NB4 (cell line): ENCODE results near the gene ZNF559.
"Not testable (repeated sequence)": the region's sequence is repeated elsewhere in the genome, so short reads cannot be mapped to it uniquely, and the experiment has no call there.

Experiments
- DNase-seq: peaks from one replicate; pipeline ENCODE4 v3.0.0; 2010; ENCODE audit warnings: low read depth
- H3K4me3 ChIP-seq: one replicate; pipeline ENCODE4 v1.5.1; 2011; ENCODE audit warnings: mild to moderate bottlenecking, low read depth, low read length, moderate library complexity
- MYC ChIP-seq: IDR thresholded peaks from 2 replicates; pipeline ENCODE4 v1.6.1; 2011; ENCODE audit warnings: low read depth, low read length
- POLR2A ChIP-seq: IDR thresholded peaks from 2 replicates; pipeline ENCODE4 v1.6.1; 2011; ENCODE audit warnings: mild to moderate bottlenecking; ENCODE audit not compliant: insufficient read length; ENCODE audit errors: extremely low read depth
- TF ChIP-seq, protein P1 (sequence below): IDR thresholded peaks from one replicate; pipeline ENCODE4 v1.5.1; 2012; ENCODE audit warnings: low read depth, low read length
- TF ChIP-seq, protein P2 (sequence below): IDR thresholded peaks from 2 replicates; pipeline ENCODE4 v1.6.1; 2011; ENCODE audit warnings: low read depth, low read length

The ZNF559 gene

DNA sequence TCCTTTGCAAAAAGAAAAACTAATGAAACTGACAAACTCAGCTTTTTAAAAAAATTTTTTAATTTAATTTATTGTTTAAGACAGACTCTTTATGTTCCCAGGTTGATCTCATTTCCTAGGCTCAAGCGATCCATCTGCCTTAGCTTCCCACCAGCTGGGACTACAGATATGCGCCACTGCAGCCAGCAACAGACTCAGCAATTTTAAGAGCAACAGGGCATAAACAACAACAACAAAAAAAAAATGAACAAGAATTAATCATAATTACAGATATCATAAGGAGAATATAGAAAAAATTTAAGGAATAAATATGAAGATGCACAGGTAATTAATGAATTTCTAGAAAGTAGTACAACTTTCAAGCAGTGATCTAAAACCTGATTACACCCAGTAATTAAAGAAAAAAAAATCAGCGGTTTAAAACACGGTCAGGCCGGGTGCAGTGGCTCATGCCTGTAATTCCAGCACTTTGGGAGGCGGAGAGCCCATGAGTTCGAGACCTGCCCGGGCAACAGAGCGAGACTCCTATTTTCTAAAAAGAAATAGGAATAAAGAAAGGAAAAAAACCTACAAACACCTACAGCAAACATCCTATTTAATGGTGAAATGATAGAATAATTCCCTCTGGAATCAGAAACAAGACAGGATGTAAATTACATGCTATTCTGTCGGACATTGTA is 15.7 kb upstream of the ZNF559 start:
- TF ChIP-seq, protein P1, sequence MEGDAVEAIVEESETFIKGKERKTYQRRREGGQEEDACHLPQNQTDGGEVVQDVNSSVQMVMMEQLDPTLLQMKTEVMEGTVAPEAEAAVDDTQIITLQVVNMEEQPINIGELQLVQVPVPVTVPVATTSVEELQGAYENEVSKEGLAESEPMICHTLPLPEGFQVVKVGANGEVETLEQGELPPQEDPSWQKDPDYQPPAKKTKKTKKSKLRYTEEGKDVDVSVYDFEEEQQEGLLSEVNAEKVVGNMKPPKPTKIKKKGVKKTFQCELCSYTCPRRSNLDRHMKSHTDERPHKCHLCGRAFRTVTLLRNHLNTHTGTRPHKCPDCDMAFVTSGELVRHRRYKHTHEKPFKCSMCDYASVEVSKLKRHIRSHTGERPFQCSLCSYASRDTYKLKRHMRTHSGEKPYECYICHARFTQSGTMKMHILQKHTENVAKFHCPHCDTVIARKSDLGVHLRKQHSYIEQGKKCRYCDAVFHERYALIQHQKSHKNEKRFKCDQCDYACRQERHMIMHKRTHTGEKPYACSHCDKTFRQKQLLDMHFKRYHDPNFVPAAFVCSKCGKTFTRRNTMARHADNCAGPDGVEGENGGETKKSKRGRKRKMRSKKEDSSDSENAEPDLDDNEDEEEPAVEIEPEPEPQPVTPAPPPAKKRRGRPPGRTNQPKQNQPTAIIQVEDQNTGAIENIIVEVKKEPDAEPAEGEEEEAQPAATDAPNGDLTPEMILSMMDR, result no peak
- TF ChIP-seq MYC, result no peak
- TF ChIP-seq, protein P2, sequence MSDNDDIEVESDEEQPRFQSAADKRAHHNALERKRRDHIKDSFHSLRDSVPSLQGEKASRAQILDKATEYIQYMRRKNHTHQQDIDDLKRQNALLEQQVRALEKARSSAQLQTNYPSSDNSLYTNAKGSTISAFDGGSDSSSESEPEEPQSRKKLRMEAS, result no peak
- no peak for TF ChIP-seq POLR2A
- DNase-seq, result no peak

DNA sequence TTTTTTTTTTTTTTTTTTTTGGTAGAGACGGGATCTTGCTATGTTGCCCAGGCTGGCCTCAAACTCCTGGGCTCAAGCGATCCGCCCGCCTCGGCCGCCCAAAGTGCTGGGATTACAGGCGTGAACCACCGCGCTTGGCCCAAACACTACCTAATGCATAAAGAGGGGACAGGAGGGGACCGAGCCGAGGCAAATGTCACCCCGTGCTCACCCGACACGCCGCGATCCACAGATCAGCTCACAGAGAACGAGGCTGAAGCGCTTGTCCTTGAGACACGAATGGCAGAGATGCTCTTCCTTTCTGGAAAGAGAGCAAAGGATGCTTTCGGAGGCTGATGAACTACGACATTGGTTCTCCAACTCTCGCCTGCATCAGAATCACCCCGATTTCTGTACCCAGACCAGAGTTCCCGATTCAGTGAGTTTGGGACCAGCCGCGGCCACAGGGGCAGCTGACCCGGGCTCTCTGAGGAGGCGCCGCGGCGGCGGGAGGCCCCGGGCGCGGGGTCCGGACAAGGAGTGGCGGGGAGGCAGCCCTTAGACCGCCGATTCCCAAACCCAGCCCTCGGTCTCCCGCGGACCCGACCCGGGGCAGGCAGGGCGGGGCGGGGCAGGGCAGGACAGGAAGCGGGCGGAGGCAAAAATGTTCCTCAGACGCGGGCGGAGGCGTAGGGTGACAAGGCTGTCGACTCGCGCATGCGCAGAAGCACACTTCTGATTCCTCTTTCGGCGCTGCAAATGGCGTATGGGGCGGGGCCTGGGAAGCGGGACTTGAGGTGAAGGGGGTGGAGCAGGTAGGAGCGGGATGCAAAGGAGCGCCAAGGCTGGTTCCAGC is 14.6 kb upstream of the ZNF559 start, which contains the start of gene ZNF699:
Gene ZNF699, minus strand, starts transcription at position 700 of the 835 bp plus-strand sequence. CDS start 4,719 bp downstream, outside the sequence.
- peak within 1 kb of the TSS; percentile 95 for H3K4me3 ChIP-seq
- peak; percentile 100 for DNase-seq
- TF ChIP-seq, protein P1, result no peak
- TF ChIP-seq POLR2A, result peak; percentile 78

More for the DNA sequence above, 15.7 kb upstream of the ZNF559 start:
- peak overlapping the region; percentile 95 for H3K4me3 ChIP-seq

DNA sequence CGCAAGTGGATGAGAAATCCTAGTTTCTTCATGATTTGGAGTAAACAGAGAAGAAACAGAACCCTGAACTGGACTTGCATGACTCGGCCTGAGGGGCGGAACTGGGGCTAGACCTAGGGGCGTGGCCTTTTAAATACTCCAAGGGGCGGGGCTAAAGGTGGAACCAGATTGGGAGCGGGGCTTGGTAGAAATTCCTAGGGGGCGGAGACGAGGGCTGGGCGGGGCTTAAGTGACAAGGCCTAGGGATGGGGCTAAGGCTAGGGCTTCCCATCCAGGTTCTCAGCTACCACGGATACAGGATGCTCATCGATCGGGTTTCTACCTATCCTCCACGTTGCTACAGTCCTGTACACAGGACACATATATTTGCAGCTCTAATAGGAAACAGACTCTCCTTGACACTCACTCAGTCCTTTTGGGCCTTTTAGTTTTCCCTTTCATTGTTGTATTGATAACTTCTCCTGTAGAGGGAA is 14.0 kb upstream of the ZNF559 start:
- TF ChIP-seq, protein P2, result peak; percentile 59; the same call in 1 of the 2 replicates
- TF ChIP-seq, protein P1, result no peak
- TF ChIP-seq MYC, result peak; percentile 45; the same call in 1 of the 2 replicates
- TF ChIP-seq POLR2A, result no peak
- peak overlapping the region; percentile 95 for H3K4me3 ChIP-seq
- peak; percentile 96 for DNase-seq

DNA sequence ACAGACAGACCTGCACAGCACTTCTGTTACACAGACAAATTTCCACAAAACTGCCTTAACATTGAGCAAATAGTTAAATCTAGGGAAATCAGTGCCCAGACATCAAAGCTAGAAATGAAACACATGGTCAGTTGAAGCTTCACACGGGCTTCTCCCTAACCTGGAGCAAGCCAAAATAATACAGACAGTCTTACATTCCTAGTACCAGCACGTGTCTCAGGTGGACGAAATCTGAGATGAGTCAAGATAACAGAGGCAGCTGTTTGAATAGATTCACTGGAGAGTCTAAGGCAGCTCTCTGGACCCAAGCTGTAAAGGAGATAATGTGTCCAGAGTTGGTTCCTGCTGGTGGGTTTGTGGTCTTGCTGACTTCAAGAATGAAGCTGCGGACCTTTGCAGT is 10.2 kb upstream of the ZNF559 start:
- H3K4me3 ChIP-seq, result no peak overlapping the region
- no peak for DNase-seq
- TF ChIP-seq, protein P1, result no peak
- TF ChIP-seq POLR2A (no peak), MYC (no peak)
- TF ChIP-seq, protein P2, result no peak

DNA sequence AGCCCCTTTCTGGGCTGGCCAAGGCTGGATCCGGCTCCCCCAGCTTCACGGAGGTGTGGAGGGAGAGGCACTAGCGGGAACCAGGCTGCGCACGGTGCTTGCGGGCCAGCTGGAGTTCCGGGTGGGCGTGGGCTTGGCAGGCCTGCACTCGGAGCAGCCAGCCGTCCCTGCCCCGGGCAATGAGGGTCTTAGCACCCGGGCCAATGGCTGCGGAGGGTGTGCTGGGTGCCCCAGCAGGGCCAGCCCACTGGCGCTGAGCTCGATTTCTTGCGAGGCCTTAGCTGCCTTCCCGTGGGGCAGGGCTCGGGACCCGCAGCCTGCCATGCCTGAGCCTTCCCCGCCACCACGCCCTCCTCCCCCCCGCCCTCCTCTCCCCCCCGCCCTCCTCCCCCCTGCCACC is 2.6 kb upstream of the ZNF559 start:
- TF ChIP-seq, protein P2, result no peak
- no peak for TF ChIP-seq MYC
- TF ChIP-seq POLR2A, result no peak
- TF ChIP-seq, protein P1, result no peak
- no peak overlapping the region for H3K4me3 ChIP-seq
- no peak for DNase-seq

DNA sequence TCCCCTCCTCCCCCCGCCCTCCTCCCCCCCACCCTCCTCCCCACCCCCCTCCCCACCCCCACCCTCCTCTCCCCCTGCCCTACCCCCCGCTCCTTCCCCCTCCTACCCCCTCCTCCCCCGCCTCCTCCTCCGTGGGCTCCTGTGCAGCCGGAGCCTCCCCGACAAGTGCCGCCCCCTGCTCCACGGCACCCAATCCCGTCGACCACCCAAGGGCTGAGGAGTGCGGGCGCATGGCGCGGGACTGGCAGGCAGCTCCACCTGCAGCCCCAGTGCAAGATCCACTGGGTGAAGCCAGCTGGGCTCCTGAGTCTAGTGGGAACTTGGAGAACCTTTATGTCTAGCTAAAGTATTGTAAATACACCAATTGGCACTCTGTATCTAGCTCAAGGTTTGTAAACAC is 2.2 kb upstream of the ZNF559 start:
- H3K4me3 ChIP-seq, DNase-seq: not testable (repeated sequence)

DNA sequence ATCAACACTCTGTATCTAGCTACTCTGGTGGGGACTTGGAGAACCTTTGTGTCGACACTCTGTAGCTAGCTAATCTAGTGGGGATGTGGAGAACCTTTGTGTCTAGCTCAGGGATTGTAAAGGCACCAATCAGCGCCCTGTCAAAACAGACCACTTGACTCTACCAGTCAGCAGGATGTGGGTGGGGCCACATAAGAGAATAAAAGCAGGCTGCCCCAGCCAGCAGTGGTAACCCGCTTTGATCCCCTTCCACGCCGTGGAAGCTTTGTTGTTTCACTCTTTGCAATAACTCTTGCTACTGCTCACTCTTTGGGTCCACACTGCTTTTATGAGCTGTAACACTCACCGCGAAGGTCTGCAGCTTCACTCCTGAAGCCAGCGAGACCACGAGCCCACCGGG is 1.8 kb upstream of the ZNF559 start:
- H3K4me3 ChIP-seq, DNase-seq: not testable (repeated sequence)
